GM08714 (cell line): Measurements from ENCODE around the gene COMMD6.

Experiments used
- H3K4me3 ChIP-seq: fragments of 200-500 bp; sonication (Bioruptor generic); 2 replicates; pipeline ENCODE4 v1.5.1; 2014; ENCODE audit warnings: mild to moderate bottlenecking, low read length, inconsistent platforms
- ZNF274 ChIP-seq: IDR thresholded peaks from 2 replicates; pipeline ENCODE4 v1.6.1; 2012; ENCODE audit warnings: mild to moderate bottlenecking, low read depth, low read length

COMMD6 gene

DNA sequence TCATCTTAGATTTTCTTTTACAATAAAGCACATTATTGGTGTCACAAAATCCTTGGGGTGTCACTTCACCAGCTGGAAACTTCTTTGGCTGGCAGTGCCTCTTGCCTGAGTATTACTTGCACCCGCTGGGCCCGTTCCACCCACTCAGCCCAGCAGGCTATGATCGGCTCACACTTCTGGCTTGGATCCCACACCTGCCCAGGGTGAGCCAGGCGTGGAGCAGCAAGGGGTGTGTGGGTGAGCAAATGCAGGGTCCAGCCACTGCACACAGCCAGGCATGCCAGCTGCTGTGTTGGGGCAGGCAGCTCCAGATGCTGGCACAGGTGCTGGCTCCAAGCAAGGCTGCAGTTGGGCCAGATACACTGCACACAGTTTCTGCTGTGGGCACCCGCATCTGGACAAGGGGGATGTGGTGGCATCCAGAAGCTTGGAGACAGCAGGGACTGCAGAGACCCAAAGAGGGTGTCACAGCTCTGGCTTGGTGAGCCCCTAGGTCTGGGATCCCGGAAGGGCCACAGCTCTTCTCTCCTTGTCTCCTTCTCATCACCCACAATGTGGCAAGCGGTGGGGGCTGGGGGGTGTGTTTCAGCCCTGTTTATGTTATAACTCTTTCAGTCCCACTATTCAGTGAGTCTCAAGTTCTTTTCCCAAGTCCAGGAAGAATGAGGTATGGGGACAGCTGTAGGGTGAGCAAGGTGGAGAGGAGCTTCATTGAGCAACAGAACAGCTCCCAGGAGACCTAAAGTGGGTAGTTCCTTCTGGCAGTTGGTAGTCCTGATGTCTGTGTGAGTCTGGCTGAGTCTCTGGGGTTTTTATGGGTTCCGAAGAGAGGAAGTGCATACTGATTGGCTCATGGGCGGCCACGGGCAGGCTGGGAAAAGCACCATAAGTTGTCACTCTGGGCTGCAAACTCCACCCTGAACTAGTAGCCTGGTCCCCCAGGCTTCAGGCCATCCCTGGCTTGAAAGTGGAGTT lies 30.3 kb downstream of the COMMD6 start:
- H3K4me3 ChIP-seq, result no peak overlapping the region
- TF ChIP-seq ZNF274, result no peak

DNA sequence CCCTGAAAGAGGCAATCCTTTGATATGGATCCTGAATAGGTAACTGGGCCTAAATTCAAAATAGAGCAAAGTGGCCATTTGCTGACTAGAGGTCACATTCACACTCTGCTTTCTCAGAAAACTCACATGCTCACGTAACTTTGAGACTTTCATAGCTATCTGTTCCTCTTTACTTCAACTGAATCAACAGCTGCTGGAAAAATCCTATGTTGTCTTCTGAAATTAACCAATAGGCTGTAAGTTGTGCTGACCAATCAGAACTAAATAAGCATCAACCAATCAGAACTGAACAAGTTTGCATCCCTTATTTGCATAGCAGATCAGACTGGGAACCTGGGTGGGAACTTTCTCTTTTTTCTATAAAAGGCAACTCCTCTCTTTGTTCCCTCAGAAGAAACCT lies 31.6 kb downstream of the COMMD6 start:
- no peak overlapping the region for H3K4me3 ChIP-seq

DNA sequence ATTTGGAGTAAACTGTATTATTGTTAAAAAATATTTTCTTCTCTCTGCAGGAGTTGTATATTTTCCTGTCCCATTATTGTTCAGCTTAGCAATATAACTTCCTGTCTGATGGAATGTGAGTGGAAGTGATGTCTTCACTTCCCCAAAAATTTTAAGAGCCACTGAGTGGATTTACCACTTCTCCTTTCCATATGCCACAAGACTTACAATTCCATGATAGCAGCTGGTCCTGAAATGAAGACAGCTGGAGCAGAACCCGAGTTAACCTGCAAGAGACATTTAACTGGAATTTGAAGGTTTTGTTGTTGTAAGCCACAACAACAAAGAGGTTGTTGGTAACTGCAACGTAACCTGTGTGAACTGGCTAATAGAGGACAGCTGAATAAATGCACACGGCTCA lies 32.3 kb downstream of the COMMD6 start:
- H3K4me3 ChIP-seq, result no peak overlapping the region
- no peak for TF ChIP-seq ZNF274

More for the DNA sequence above, 31.6 kb downstream of the COMMD6 start:
- TF ChIP-seq ZNF274, result no peak

DNA sequence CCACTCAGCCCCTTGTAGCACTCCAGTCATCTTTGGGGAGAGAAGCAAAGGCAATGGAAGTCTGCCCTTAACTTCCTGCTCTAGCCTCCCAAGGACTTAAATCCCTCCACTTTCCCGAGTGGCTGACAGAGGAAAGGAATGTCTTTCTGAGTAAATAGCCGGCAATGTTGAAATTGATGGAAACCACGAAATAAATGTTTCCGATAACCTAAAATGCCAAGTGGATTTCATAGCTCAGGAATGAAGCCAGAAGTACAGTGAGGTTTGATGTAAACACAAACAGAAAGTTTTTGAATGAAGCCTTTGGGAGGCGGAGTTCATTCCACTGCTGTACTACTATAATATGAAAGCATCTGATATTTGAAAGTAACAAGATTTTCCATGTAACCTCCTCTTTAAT lies 41.7 kb downstream of the COMMD6 start:
- no peak overlapping the region for H3K4me3 ChIP-seq
- no peak for TF ChIP-seq ZNF274

DNA sequence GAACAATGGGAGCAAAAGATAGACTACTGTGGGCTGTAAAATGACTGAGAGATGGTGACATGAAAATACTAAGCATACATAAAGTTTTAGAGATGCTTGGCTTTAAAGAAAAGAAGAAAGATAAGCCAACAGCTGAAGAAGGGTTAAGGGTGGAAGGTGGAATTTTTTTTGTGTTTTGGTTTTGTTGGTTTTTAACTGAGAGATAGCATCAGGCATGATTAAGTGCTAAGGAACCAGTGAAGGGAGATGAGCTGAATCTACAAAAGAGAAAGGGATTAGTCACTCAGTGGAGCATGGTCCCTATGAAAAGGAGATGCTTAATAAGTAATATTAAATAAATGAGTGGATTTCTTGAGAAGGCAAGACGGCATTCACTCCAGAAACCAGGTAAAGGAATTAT lies 43.1 kb downstream of the COMMD6 start:
- TF ChIP-seq ZNF274, result no peak
- H3K4me3 ChIP-seq, result no peak overlapping the region

DNA sequence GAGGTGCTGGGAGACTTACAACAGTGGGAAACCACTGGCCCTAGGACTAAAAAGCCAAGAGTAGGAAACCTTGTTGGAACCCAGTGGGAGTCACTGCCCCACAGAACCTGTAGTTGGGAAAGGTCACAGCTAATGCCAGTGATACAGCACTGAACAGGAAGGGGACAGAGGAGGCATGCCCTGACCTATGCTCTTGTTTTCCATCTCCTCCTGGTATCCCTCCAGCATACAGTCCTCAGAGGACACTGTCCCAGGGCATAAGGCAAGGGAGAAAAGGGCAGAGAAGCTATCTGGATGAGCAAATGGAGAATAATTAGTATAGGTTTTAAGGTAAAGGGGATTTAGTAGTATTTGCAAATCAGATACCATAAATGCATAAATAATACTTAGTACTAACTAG lies 44.5 kb downstream of the COMMD6 start:
- TF ChIP-seq ZNF274, result no peak
- no peak overlapping the region for H3K4me3 ChIP-seq

DNA sequence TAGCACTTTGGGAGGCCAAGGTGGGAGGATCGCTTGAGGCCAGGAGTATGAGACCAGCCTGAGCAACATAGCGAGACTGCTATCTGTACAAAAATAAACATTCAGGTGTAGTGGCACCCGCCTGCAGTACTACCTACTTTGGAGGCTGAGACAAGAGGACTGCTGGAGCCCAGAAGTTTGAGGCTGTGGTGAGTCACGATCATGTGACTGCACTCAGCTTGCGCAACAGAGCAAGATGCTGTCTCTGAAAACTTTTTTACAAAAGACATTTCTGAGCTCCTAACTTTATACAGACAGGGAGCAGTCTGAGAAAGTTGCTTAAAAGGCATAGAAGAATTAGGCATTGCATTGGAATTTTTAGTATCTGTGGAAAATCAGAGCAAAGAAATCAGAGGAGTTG lies 45.3 kb downstream of the COMMD6 start:
- H3K4me3 ChIP-seq, result no peak overlapping the region
- no peak for TF ChIP-seq ZNF274

DNA sequence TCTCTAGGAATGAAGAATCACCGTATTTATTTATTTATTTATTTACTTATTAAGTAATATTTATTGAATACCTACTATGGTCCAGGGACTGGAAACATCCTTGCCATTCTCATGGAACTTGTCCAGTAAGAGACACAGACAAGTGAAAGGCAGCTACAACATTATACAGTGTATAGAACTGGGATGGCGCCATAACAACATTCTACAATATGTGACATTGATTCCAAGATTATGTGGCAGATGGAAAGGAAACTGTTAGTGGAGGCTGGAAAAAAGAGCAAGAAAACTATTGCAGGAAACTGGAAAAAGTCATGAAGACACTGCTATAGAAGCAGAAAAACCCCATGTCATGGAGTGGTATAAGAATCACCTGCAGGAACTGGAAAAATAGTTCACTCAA lies 46.3 kb downstream of the COMMD6 start:
- H3K4me3 ChIP-seq, result no peak overlapping the region
- TF ChIP-seq ZNF274, result no peak

DNA sequence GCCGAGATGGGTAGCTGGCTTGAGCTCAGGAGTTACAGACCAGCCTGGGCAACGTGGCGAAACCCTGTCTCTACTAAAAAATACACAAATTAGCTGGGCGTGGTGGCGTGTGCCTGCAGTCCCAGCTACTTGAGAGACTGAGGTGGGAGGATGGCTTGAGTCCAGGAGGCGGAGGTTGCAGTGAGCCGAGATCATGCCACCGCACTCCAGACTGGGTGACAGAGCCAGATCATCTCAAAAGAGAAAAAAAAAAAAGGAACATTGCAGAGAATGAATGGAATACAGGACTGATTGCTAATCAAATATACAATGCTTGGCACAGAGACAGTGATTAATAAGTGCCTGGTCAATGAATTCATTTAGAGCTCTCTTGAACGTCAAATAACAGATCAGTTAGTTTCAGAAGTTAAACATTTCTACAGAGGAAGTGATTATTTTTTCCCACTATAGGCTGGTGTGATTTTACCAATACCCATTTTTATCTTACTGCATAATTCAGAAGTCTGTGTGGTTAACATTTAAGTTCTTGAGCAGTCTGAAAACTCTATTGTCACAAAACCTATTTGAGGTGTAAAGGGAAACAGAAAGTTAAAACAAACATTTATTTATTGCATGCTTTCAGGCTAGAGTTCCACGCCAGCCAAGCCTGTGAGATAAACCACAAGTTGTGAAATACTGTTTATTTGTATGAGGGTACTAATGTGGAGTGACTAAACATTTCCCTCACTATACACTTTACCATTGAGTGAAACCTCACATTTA lies 48.0 kb downstream of the COMMD6 start:
- TF ChIP-seq ZNF274, result no peak
- H3K4me3 ChIP-seq, result peak overlapping the region; percentile 23; the same call in 1 of the 2 replicates

DNA sequence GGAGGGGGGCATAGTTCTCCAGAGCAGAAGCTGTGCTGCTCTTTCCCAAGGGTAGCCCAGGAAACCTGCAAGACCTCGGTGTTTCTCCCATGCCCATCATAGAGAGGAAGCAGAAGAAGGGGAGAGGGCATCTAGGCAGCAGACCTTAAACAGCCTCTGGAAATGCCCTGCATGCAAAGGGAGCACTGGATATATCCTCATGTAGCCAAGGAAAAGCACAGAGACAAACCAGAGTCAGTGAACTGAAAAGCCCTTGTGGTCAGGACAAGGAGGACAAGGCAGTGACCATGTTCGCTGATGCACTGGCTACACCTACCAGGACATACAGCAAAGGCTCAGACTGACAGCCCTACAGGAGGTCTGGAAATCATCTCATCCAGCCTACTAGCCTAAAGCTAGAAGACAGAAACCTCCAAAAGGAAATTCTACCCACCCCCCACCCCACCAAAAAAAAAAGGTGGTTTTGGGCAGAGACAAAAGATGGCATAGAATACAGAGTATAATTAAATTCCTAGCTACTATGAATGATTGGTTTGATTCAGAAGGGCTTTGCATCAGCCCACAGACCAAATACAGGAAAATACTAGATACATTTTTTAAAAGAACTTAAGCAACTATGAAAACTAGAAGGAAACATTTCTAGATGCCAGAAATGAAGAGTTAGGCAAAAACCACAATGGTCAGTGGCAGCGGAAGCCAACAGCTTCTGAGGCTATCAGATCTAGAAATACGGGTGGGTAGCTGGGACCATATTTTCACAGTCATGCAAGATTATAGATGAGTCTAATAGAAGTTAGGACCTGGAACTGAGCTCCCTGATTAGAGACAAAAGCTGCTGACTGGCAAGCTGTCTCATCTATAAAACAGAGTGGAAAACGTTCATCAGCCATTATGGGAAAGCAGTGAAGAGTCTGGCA lies 51.2 kb downstream of the COMMD6 start:
- no peak for TF ChIP-seq ZNF274
- H3K4me3 ChIP-seq, result no peak overlapping the region

DNA sequence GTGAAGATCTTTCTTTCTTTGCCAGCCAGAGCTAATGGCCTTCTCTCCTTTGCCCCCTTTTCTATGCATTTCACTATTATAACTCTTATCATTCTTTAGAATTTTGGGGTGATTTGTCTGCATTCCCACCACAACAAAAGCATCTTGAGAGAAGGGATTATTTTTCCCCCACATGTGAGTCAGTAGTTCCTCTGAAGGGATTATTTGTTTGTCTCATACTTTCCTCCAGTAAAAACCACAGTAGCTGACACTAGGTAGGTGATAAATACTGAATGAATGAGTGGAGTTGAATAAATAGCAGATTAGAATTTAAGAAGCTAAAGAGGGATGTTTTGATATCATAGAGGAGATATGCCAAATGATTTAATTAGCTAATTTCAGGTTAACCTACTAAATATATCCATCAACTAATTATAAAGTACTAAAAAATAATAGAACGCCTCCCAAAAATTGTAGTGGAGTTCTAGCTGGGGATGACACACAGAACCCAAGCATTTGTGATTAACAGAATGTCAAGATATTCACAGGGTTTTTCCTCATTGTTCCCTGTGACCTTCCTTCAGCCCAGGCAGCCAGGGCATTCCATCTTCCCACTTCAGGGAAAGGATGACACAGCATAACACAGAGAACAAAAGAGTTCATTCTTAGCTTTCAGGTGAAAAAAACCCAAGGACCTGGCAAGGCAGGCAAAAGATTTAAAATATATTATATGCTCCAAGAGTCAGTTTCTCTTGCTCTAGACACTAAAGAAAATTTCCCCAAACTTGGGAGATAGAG lies 52.2 kb downstream of the COMMD6 start:
- H3K4me3 ChIP-seq, result no peak overlapping the region
- no peak for TF ChIP-seq ZNF274

DNA sequence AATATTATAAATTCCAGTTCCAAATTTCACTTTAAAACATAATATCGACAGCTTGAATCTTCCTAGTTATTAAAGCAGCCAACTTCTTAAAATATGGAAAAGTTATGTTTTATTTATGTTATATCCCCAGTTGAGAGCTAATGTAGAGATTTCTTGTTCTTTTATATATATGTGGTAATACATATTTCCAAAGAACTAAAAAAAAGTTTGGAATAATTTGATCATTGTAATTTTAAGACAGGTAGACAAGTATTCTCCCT lies 54.9 kb downstream of the COMMD6 start:
- TF ChIP-seq ZNF274, result no peak
- 0 out of 2 replicates have a peak overlapping the region, but pooled peaks have one; percentile 64 for H3K4me3 ChIP-seq

DNA sequence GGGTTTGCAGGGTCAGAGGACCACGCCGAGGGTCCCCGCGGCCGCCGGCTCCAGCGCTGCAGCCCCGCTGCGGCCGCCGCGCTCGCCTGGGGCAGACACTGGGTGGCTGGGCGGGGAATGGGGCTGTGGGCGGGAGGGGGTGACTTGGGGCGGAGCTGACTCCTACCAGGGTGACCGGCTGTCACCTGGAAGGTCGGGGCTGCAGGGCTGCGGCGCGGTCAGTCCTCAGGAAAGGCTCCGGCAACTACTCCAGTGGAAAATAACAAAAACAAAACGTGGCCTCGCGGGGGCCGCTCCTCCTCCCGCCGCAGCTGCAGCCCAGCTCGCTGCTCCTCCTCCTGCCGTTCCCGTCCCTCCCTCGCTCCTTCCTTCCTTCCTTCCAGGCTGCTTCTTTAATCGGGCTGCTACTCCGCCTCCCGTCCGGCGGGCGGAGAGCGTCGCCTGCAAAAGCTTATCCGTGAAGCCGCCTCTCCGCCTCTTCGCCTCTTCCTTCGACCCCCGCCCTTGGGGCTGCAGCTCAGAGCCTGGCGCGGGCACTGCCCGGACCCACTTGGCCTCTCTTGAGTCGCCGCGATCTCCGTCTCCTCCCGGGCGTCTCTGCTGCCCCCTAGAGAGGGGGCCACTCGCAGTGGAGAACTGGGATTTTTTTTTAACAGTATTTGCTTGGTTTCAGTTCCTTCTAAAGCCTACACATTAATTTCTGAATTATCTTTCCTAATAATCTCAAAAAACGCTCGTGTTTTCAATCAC lies 55.4 kb downstream of the COMMD6 start, which contains the start of gene TBC1D4:
Gene TBC1D4 (minus strand): TSS at position 100 of the 750 bp plus-strand sequence. CDS start 402 bp downstream, outside the sequence.
- H3K4me3 ChIP-seq, result peak within 1 kb of the TSS; percentile 64

More for the DNA sequence above, 55.4 kb downstream of the COMMD6 start, which contains the start of gene TBC1D4:
- no peak for TF ChIP-seq ZNF274
